ENCODE measurements around the gene LRMDA. TPM values are rescaled to one million over a fixed set of nuclear protein-coding genes. Genes with fewer than 3 reads are reported as not detected.

Gene LRMDA
- total and polyA plus RNA-seq, 12 donors = 30.7 to 132 (median 78.1) TPM

GRCh38 chr10:75928231-75928630 lies 496.8 kb downstream of the LRMDA start:
- Histone ChIP-seq H3K4me3 (no peak overlapping the region), H3K9me3 (replicated peaks in 1 of 3) (no peaks in the 10 kb centered on the region), H3K27me3 (no peaks in the 10 kb centered on the region), H3K4me1 (replicated peaks in 1 of 2) (no peaks in the 10 kb centered on the region), H3K36me3 (replicated peaks in 1 of 2) (no peaks in the 10 kb centered on the region), H3K27ac (no peak overlapping the region)
- intact Hi-C loops (cut with DNase I) = loop anchor here in 1 of 2 donors (10.0 kb wide), 1 partner anchor 523 kb away; the partner anchor contains the start of gene ZNF503
- DNase-seq = no peak
- TF ChIP-seq CTCF (IDR thresholded peaks at IDR 0.05) (no peak), POLR2A (IDR thresholded peaks at IDR 0.05) (no peak)
- WGBS, 4 donors = 94 to 96% (median 95%) methylated on average over 6 of the region's 6 CpGs

GRCh38 chr10:75929630-75930161 lies 498.3 kb downstream of the LRMDA start:
- H3K27ac ChIP-seq = no peak overlapping the region
- TF ChIP-seq POLR2A (IDR thresholded peaks at IDR 0.05) (no peak), CTCF (IDR thresholded peaks at IDR 0.05) (no peak)
- no peak overlapping the region for H3K4me3 ChIP-seq
- 81 to 93% (median 86%) methylated on average over 2 of the region's 2 CpGs for WGBS, 4 donors
- H3K27me3 ChIP-seq = no peaks in the 10 kb centered on the region
- H3K9me3 ChIP-seq (replicated peaks in 1 of 3) = no peaks in the 10 kb centered on the region
- H3K4me1 ChIP-seq (replicated peaks in 1 of 2) = no peaks in the 10 kb centered on the region
- intact Hi-C loops (cut with DNase I) = loop anchor here in 1 of 2 donors (10.0 kb wide), 1 partner anchor 525 kb away; the partner anchor contains the start of gene ZNF503
- H3K36me3 ChIP-seq (replicated peaks in 1 of 2) = no peaks in the 10 kb centered on the region
- DNase-seq = no peak

- WGBS, 4 donors = 83 to 91% (median 89%) methylated on average over 3 of the region's 3 CpGs
- no peaks in the 10 kb centered on the region for H3K9me3 ChIP-seq (replicated peaks in 1 of 3)
- no peaks in the 10 kb centered on the region for H3K36me3 ChIP-seq (replicated peaks in 1 of 2)
- intact Hi-C loops (cut with DNase I) = no loop called here
- H3K4me1 ChIP-seq (replicated peaks in 1 of 2) = peaks cover 0 to 5% of the 10 kb centered on the region in 2 donors
- H3K27me3 ChIP-seq = no peaks in the 10 kb centered on the region
- TF ChIP-seq POLR2A (IDR thresholded peaks at IDR 0.05) = no peak
- TF ChIP-seq CTCF (IDR thresholded peaks at IDR 0.05) = no peak
- H3K4me3 ChIP-seq = no peak overlapping the region
- no peak overlapping the region for H3K27ac ChIP-seq
- DNase-seq = no peak
These were observed 501.5 kb downstream of the LRMDA start for GRCh38 chr10:75932921-75933320.

- H3K27ac ChIP-seq = no peak overlapping the region
- no peak overlapping the region for H3K4me3 ChIP-seq
- 33 to 45% (median 38%) methylated on average over 3 of the region's 3 CpGs for WGBS, 4 donors
- DNase-seq = no peak
- TF ChIP-seq POLR2A (IDR thresholded peaks at IDR 0.05) (no peak), CTCF (IDR thresholded peaks at IDR 0.05) (no peak)
- peaks cover 0 to 5% of the 10 kb centered on the region in 2 donors for H3K4me1 ChIP-seq (replicated peaks in 1 of 2)
- H3K27me3 ChIP-seq = no peaks in the 10 kb centered on the region
- H3K9me3 ChIP-seq (replicated peaks in 1 of 3) = no peaks in the 10 kb centered on the region
- H3K36me3 ChIP-seq (replicated peaks in 1 of 2) = no peaks in the 10 kb centered on the region
- intact Hi-C loops (cut with DNase I) = no loop called here
These were observed 503.8 kb downstream of the LRMDA start for GRCh38 chr10:75935240-75935639.

Measured in adrenal gland (tissue), 12 donors.